IgD-negative memory B cell (primary cell): Measurements from ENCODE around the gene ANKRD2. TPM values are rescaled to one million over a fixed set of nuclear protein-coding genes. Genes with fewer than 3 reads are reported as not detected.
"Not testable (repeated sequence)": the region's sequence is repeated elsewhere in the genome, so short reads cannot be mapped to it uniquely, and the experiment has no call there.

Source experiments
- H3K27ac Mint-ChIP-seq, 3 donors: one replicate each; pipeline ENCODE4 v1.8.0; 2020 to 2022; ENCODE audit warnings: mild to moderate bottlenecking in 3 of 3, mixed read lengths in 3 of 3, moderate library complexity in 1 of 3
- H3K27me3 Mint-ChIP-seq: one replicate; pipeline ENCODE4 v1.8.0; 2021; ENCODE audit warnings: mixed read lengths
- H3K36me3 Mint-ChIP-seq: one replicate; pipeline ENCODE4 v1.8.0; 2020; ENCODE audit warnings: mild to moderate bottlenecking, mixed read lengths
- H3K4me1 Mint-ChIP-seq, 3 donors: one replicate each; pipeline ENCODE4 v1.8.0; 2020 to 2022; ENCODE audit warnings: mixed read lengths in 3 of 3, mild to moderate bottlenecking in 1 of 3
- H3K4me3 Mint-ChIP-seq, 4 donors: one replicate each; pipeline ENCODE4 v1.8.0; 2020 to 2022; ENCODE audit warnings: mild to moderate bottlenecking in 4 of 4, mixed read lengths in 4 of 4, moderate library complexity in 3 of 4
- H3K9me3 Mint-ChIP-seq, 3 donors: one replicate each; pipeline ENCODE4 v1.8.0; 2020 to 2021; ENCODE audit warnings: mixed read lengths in 3 of 3, mild to moderate bottlenecking in 1 of 3
- polyA plus RNA-seq: library from polyadenylated mRNA; unstranded; fragments of 300-500 nt; fragmentation: Illumina TruSeq; gene quantifications from one replicate; pipeline ENCODE4 v1.2.3, GENCODE V29; 2021

ANKRD2 gene
- polyA plus RNA-seq, 1 donor from 2014 or later = not detected

- Mint-ChIP-seq H3K27ac (no peak overlapping the region), H3K9me3 (no peaks in the 10 kb centered on the region), H3K4me3 (no peak overlapping the region), H3K27me3 (peaks cover 6% of the 10 kb centered on the region), H3K36me3 (no peaks in the 10 kb centered on the region), H3K4me1 (no peaks in the 10 kb centered on the region)
Observed at GRCh38 chr10:97575127-97575668, 2.6 kb downstream of the ANKRD2 start.

GRCh38 chr10:97576487-97576886, 3.9 kb downstream of the ANKRD2 start:
- H3K4me3 Mint-ChIP-seq, H3K27me3 Mint-ChIP-seq, H3K36me3 Mint-ChIP-seq, H3K9me3 Mint-ChIP-seq, H3K4me1 Mint-ChIP-seq: not testable (repeated sequence)
- peak overlapping the region in 1 of 3 donors; percentile 84 for H3K27ac Mint-ChIP-seq

GRCh38 chr10:97577701-97578100, 5.1 kb downstream of the ANKRD2 start:
- no peaks in the 10 kb centered on the region for H3K9me3 Mint-ChIP-seq
- peaks cover 6% of the 10 kb centered on the region for H3K27me3 Mint-ChIP-seq
- H3K4me3 Mint-ChIP-seq = no peak overlapping the region
- H3K4me1 Mint-ChIP-seq = no peaks in the 10 kb centered on the region
- no peaks in the 10 kb centered on the region for H3K36me3 Mint-ChIP-seq
- no peak overlapping the region for H3K27ac Mint-ChIP-seq

- no peak overlapping the region for H3K4me3 Mint-ChIP-seq
- H3K27ac Mint-ChIP-seq = no peak overlapping the region
- H3K27me3 Mint-ChIP-seq = peaks cover 2% of the 10 kb centered on the region
- H3K9me3 Mint-ChIP-seq = no peaks in the 10 kb centered on the region
- H3K36me3 Mint-ChIP-seq = no peaks in the 10 kb centered on the region
- H3K4me1 Mint-ChIP-seq = no peaks in the 10 kb centered on the region
Observed at GRCh38 chr10:97578171-97578844, 5.7 kb downstream of the ANKRD2 start.

- Mint-ChIP-seq H3K36me3 (no peaks in the 10 kb centered on the region), H3K27ac (no peak overlapping the region), H3K9me3 (no peaks in the 10 kb centered on the region), H3K4me1 (no peaks in the 10 kb centered on the region), H3K27me3 (peaks cover 2% of the 10 kb centered on the region), H3K4me3 (no peak overlapping the region)
Observed at GRCh38 chr10:97580421-97581367, 8.1 kb downstream of the ANKRD2 start.

- Mint-ChIP-seq H3K27ac (no peak overlapping the region), H3K36me3 (no peaks in the 10 kb centered on the region), H3K9me3 (no peaks in the 10 kb centered on the region), H3K4me3 (no peak overlapping the region), H3K27me3 (peaks cover 2% of the 10 kb centered on the region), H3K4me1 (no peaks in the 10 kb centered on the region)
Observed at GRCh38 chr10:97582169-97582568, 9.6 kb downstream of the ANKRD2 start.

- Mint-ChIP-seq H3K4me3 (no peak overlapping the region), H3K9me3 (no peaks in the 10 kb centered on the region), H3K36me3 (no peaks in the 10 kb centered on the region), H3K4me1 (no peaks in the 10 kb centered on the region), H3K27me3 (peaks cover 1% of the 10 kb centered on the region), H3K27ac (no peak overlapping the region)
Observed at GRCh38 chr10:97583476-97583875, 10.9 kb downstream of the ANKRD2 start.

- Mint-ChIP-seq H3K36me3 (no peaks in the 10 kb centered on the region), H3K27me3 (peaks cover 1% of the 10 kb centered on the region), H3K4me3 (no peak within 1 kb of the TSS), H3K27ac (no peak within 1 kb of the TSS), H3K4me1 (no peaks in the 10 kb centered on the region), H3K9me3 (no peaks in the 10 kb centered on the region)
Observed at GRCh38 chr10:97584060-97584797, 11.7 kb downstream of the ANKRD2 start, which contains the start of gene HOGA1. Gene HOGA1, plus strand, starts transcription at chr10:97584389. Its CDS starts 315 bp downstream, at chr10:97584704.

GRCh38 chr10:97584798-97585438, 12.3 kb downstream of the ANKRD2 start:
- H3K9me3 Mint-ChIP-seq = no peaks in the 10 kb centered on the region
- H3K4me3 Mint-ChIP-seq = no peak overlapping the region
- H3K36me3 Mint-ChIP-seq = no peaks in the 10 kb centered on the region
- peaks cover 1% of the 10 kb centered on the region for H3K27me3 Mint-ChIP-seq
- no peaks in the 10 kb centered on the region for H3K4me1 Mint-ChIP-seq
- H3K27ac Mint-ChIP-seq = no peak overlapping the region

- Mint-ChIP-seq H3K4me3 (no peak overlapping the region), H3K9me3 (no peaks in the 10 kb centered on the region), H3K27me3 (no peaks in the 10 kb centered on the region), H3K4me1 (no peaks in the 10 kb centered on the region), H3K36me3 (no peaks in the 10 kb centered on the region), H3K27ac (no peak overlapping the region)
Observed at GRCh38 chr10:97585439-97585811, 12.8 kb downstream of the ANKRD2 start.

GRCh38 chr10:97587183-97587582, 14.6 kb downstream of the ANKRD2 start:
- Mint-ChIP-seq H3K4me1 (no peaks in the 10 kb centered on the region), H3K4me3 (no peak overlapping the region), H3K36me3 (no peaks in the 10 kb centered on the region), H3K27ac (no peak overlapping the region), H3K9me3 (no peaks in the 10 kb centered on the region), H3K27me3 (peaks cover 2% of the 10 kb centered on the region)

- no peak within 1 kb of the TSS for H3K27ac Mint-ChIP-seq
- H3K4me1 Mint-ChIP-seq = no peaks in the 10 kb centered on the region
- no peaks in the 10 kb centered on the region for H3K9me3 Mint-ChIP-seq
- no peaks in the 10 kb centered on the region for H3K36me3 Mint-ChIP-seq
- peaks cover 2% of the 10 kb centered on the region for H3K27me3 Mint-ChIP-seq
- no peak within 1 kb of the TSS for H3K4me3 Mint-ChIP-seq
Observed at GRCh38 chr10:97589479-97589878, 16.9 kb downstream of the ANKRD2 start, which contains the start of gene C10orf62. Gene C10orf62, plus strand, starts transcription at chr10:97589721. Its CDS starts 177 bp downstream, at chr10:97589898.

GRCh38 chr10:97590082-97590747, 17.6 kb downstream of the ANKRD2 start:
- Mint-ChIP-seq H3K4me1 (no peaks in the 10 kb centered on the region), H3K9me3 (no peaks in the 10 kb centered on the region), H3K27me3 (peaks cover 2% of the 10 kb centered on the region), H3K4me3 (no peak overlapping the region), H3K27ac (no peak overlapping the region), H3K36me3 (no peaks in the 10 kb centered on the region)
